OCI-LY1 (cell line): ENCODE results near the gene SLC6A16.
"Not testable (repeated sequence)": the region's sequence is repeated elsewhere in the genome, so short reads cannot be mapped to it uniquely, and the experiment has no call there.

ENCODE experiments used
- H2AFZ ChIP-seq: fragments of 200-600 bp; sonication (generic), shearing (Covaris generic); 2 replicates; pipeline ENCODE4 v1.6.0; 2014; ENCODE audit warnings: antibody characterized with exemption, mild to moderate bottlenecking, low read length
- H3F3A ChIP-seq: fragments of 200-600 bp; sonication (generic), shearing (Covaris generic); 2 replicates; pipeline ENCODE4 v1.6.0; 2014; ENCODE audit warnings: mild to moderate bottlenecking, antibody characterized with exemption, low read length, moderate library complexity; ENCODE audit not compliant: insufficient read depth
- H3K27ac ChIP-seq: fragments of 200-600 bp; sonication (generic); 2 replicates; pipeline ENCODE4 v1.5.1; 2014; ENCODE audit warnings: low read length, mixed run types, mild to moderate bottlenecking, low read depth; ENCODE audit not compliant: poor library complexity, severe bottlenecking
- H3K27me3 ChIP-seq: fragments of 200-600 bp; sonication (generic); 2 replicates; pipeline ENCODE4 v1.6.0; 2014; ENCODE audit warnings: antibody characterized with exemption, mild to moderate bottlenecking, low read length, moderate library complexity; ENCODE audit not compliant: insufficient read depth
- H3K36me3 ChIP-seq: fragments of 200-600 bp; sonication (generic); 2 replicates; pipeline ENCODE4 v1.6.1; 2014; ENCODE audit warnings: mild to moderate bottlenecking, antibody characterized with exemption, low read length, moderate library complexity, mixed read lengths; ENCODE audit not compliant: insufficient read depth
- H3K4me1 ChIP-seq: fragments of 200-600 bp; sonication (generic); 2 replicates; pipeline ENCODE4 v1.5.1; 2014; ENCODE audit warnings: mild to moderate bottlenecking, low read length, moderate library complexity; ENCODE audit not compliant: insufficient read depth, severe bottlenecking
- H3K4me2 ChIP-seq: fragments of 200-600 bp; sonication (generic), shearing (Covaris generic); 2 replicates; pipeline ENCODE4 v1.6.1; 2014; ENCODE audit warnings: low read length
- H3K4me3 ChIP-seq: fragments of 200-600 bp; sonication (generic); 2 replicates; pipeline ENCODE4 v1.5.1; 2014; ENCODE audit warnings: low read length, low read depth, mild to moderate bottlenecking, mixed read lengths; ENCODE audit not compliant: poor library complexity, severe bottlenecking
- H3K79me2 ChIP-seq: fragments of 200-600 bp; shearing (Covaris generic); 2 replicates; pipeline ENCODE4 v1.6.1; 2016; ENCODE audit warnings: mixed run types, low read length, mixed read lengths; ENCODE audit not compliant: insufficient read depth
- H3K9ac ChIP-seq: fragments of 200-600 bp; sonication (generic), shearing (Covaris generic); 2 replicates; pipeline ENCODE4 v1.6.1; 2014; ENCODE audit warnings: mild to moderate bottlenecking, low read length, mixed read lengths
- H3K9me2 ChIP-seq: fragments of 200-600 bp; sonication (generic), shearing (Covaris generic); 2 replicates; pipeline ENCODE4 v1.6.1; 2014; ENCODE audit warnings: low read depth, mild to moderate bottlenecking, low read length, mixed read lengths
- H3K9me3 ChIP-seq: fragments of 200-600 bp; shearing (Covaris generic); 2 replicates; pipeline ENCODE4 v1.6.1; 2014; ENCODE audit warnings: low read length, mixed read lengths
- H4K20me1 ChIP-seq: fragments of 200-600 bp; sonication (generic), shearing (Covaris generic); 2 replicates; pipeline ENCODE4 v1.6.0; 2016; ENCODE audit warnings: mild to moderate bottlenecking, low read length; ENCODE audit not compliant: insufficient read depth
- CTCF ChIP-seq: fragments of 200-600 bp; sonication (generic), shearing (Covaris generic); IDR thresholded peaks from 2 replicates; pipeline ENCODE4 v1.5.1; 2017; ENCODE audit warnings: mild to moderate bottlenecking, antibody characterized with exemption, low read length, moderate library complexity, mixed read lengths
- EZH2 ChIP-seq: fragments of 200-600 bp; sonication (generic), shearing (Covaris generic); IDR thresholded peaks from 2 replicates; pipeline ENCODE4 v1.8.0; 2017; ENCODE audit warnings: borderline replicate concordance, mixed run types, mild to moderate bottlenecking, antibody characterized with exemption, low read length, moderate library complexity, mixed read lengths

Gene SLC6A16

GRCh38 chr19:49295208-49295880 lies 29.6 kb downstream of the SLC6A16 start:
- Histone ChIP-seq H3K27ac (no peak overlapping the region), H3K4me3 (no peak overlapping the region), H3K36me3 (no peaks in the 10 kb centered on the region; the same call in 1 of the 2 replicates), H3K4me2 (no peak overlapping the region), H3K9me3 (no peaks in the 10 kb centered on the region), H3K79me2 (no peaks in the 10 kb centered on the region), H3K4me1 (no peaks in the 10 kb centered on the region), H3K27me3 (no peaks in the 10 kb centered on the region), H3F3A (0 out of 2 replicates have a peak, but pooled peaks cover 2% of the 10 kb centered on the region), H4K20me1 (no peaks in the 10 kb centered on the region), H3K9me2 (no peaks in the 10 kb centered on the region), H3K9ac (no peak overlapping the region), H2AFZ (no peak overlapping the region)
- TF ChIP-seq EZH2 (no peak), CTCF (no peak)

GRCh38 chr19:49294401-49294800 lies 30.6 kb downstream of the SLC6A16 start:
- 0 out of 2 replicates have a peak, but pooled peaks cover 2% of the 10 kb centered on the region for H3F3A ChIP-seq
- no peak overlapping the region for H3K4me3 ChIP-seq
- no peaks in the 10 kb centered on the region for H3K79me2 ChIP-seq
- no peak for TF ChIP-seq EZH2
- no peak for TF ChIP-seq CTCF
- H3K4me1 ChIP-seq, result no peaks in the 10 kb centered on the region
- H3K27ac ChIP-seq, result no peak overlapping the region
- H3K27me3 ChIP-seq, result no peaks in the 10 kb centered on the region
- H4K20me1 ChIP-seq, result no peaks in the 10 kb centered on the region
- H3K9me3 ChIP-seq, result no peaks in the 10 kb centered on the region
- H3K9me2 ChIP-seq, result no peaks in the 10 kb centered on the region
- no peak overlapping the region for H3K9ac ChIP-seq
- H3K4me2 ChIP-seq, result no peak overlapping the region
- no peak overlapping the region for H2AFZ ChIP-seq
- H3K36me3 ChIP-seq, result no peaks in the 10 kb centered on the region; the same call in 1 of the 2 replicates

GRCh38 chr19:49290517-49290916 lies 34.5 kb downstream of the SLC6A16 start:
- TF ChIP-seq EZH2 (no peak), CTCF (no peak)
- Histone ChIP-seq H3F3A (no peaks in the 10 kb centered on the region), H3K4me2 (no peak overlapping the region), H3K79me2 (no peaks in the 10 kb centered on the region), H4K20me1 (no peaks in the 10 kb centered on the region), H3K9me3 (no peaks in the 10 kb centered on the region), H3K27me3 (no peaks in the 10 kb centered on the region), H3K9ac (no peak overlapping the region), H3K27ac (no peak overlapping the region), H3K36me3 (no peaks in the 10 kb centered on the region; the same call in 1 of the 2 replicates), H3K9me2 (no peaks in the 10 kb centered on the region), H3K4me3 (no peak overlapping the region), H3K4me1 (no peaks in the 10 kb centered on the region), H2AFZ (no peak overlapping the region)

GRCh38 chr19:49289286-49289685 lies 35.7 kb downstream of the SLC6A16 start:
- H3K27me3 ChIP-seq, H3K9ac ChIP-seq, H3K9me2 ChIP-seq, H4K20me1 ChIP-seq, H3K4me2 ChIP-seq, H2AFZ ChIP-seq, H3K27ac ChIP-seq, H3K4me1 ChIP-seq, H3K79me2 ChIP-seq, H3K9me3 ChIP-seq, H3K36me3 ChIP-seq, H3K4me3 ChIP-seq, H3F3A ChIP-seq: not testable (repeated sequence)

GRCh38 chr19:49288205-49288604 lies 36.8 kb downstream of the SLC6A16 start:
- not testable (repeated sequence) for H3K36me3 ChIP-seq, H4K20me1 ChIP-seq, H3K9me3 ChIP-seq, H3F3A ChIP-seq, H3K4me1 ChIP-seq, H3K9me2 ChIP-seq, H3K27ac ChIP-seq, H3K4me3 ChIP-seq, H3K9ac ChIP-seq, H3K27me3 ChIP-seq, H3K4me2 ChIP-seq, H2AFZ ChIP-seq, H3K79me2 ChIP-seq
